Retina (tissue), 1 donor: ENCODE measurements around the gene SLC25A45.
A peak's percentile ranks its signal among the peaks of the same experiment; 100 is the strongest.
"Not testable (repeated sequence)": the region's sequence is repeated elsewhere in the genome, so short reads cannot be mapped to it uniquely, and the experiment has no call there.

ENCODE experiments used
- DNase-seq: peaks from one replicate; pipeline ENCODE4 v3.0.0-alpha.2; 2016

The SLC25A45 gene

GRCh38 chr11:65420979-65421793, 38.7 kb upstream of the SLC25A45 start:
- DNase-seq, result peak; percentile 64

- no peak for DNase-seq
These were observed 38.1 kb upstream of the SLC25A45 start for GRCh38 chr11:65420506-65420905.

- DNase-seq, result no peak
These were observed 37.5 kb upstream of the SLC25A45 start for GRCh38 chr11:65419772-65420481.

GRCh38 chr11:65419460-65419771, 37.0 kb upstream of the SLC25A45 start:
- DNase-seq, result no peak

- DNase-seq, result peak; percentile 86
These were observed 36.4 kb upstream of the SLC25A45 start for GRCh38 chr11:65418681-65419459.

- no peak for DNase-seq
These were observed 35.9 kb upstream of the SLC25A45 start for GRCh38 chr11:65418431-65418680.

GRCh38 chr11:65417702-65418430, 35.4 kb upstream of the SLC25A45 start:
- no peak for DNase-seq

GRCh38 chr11:65416841-65417701, 34.6 kb upstream of the SLC25A45 start:
- DNase-seq, result no peak

GRCh38 chr11:65416341-65416824, 33.9 kb upstream of the SLC25A45 start:
- peak; percentile 96 for DNase-seq

- DNase-seq, result peak; percentile 36
These were observed 33.3 kb upstream of the SLC25A45 start for GRCh38 chr11:65415499-65416340.

GRCh38 chr11:65414776-65415498, 32.5 kb upstream of the SLC25A45 start:
- DNase-seq, result no peak

GRCh38 chr11:65413077-65413664, 30.7 kb upstream of the SLC25A45 start:
- not testable (repeated sequence) for DNase-seq

- no peak for DNase-seq
These were observed 30.0 kb upstream of the SLC25A45 start for GRCh38 chr11:65412271-65413076.

GRCh38 chr11:65411681-65412070, 29.2 kb upstream of the SLC25A45 start:
- no peak for DNase-seq

- DNase-seq, result no peak
These were observed 28.7 kb upstream of the SLC25A45 start for GRCh38 chr11:65410936-65411680.

GRCh38 chr11:65404638-65405339, 22.3 kb upstream of the SLC25A45 start:
- DNase-seq, result no peak

- DNase-seq, result no peak
These were observed 21.8 kb upstream of the SLC25A45 start for GRCh38 chr11:65404210-65404609.
